CD4-positive, CD25-positive, alpha-beta regulatory T cell (primary cell): ENCODE measurements around the gene NEMP1. TPM values are rescaled to one million over a fixed set of nuclear protein-coding genes. Genes with fewer than 3 reads are reported as not detected.
"Not testable (repeated sequence)": the region's sequence is repeated elsewhere in the genome, so short reads cannot be mapped to it uniquely, and the experiment has no call there.

ENCODE experiments used
- ATAC-seq, 2 donors: fragments of 150-1000 bp; cut with Tn5 transposase; one replicate each; pipeline ENCODE4 v1.10.0; 2021; ENCODE audit warnings: low read depth in 2 of 2, moderate number of reproducible peaks in 2 of 2, moderate library complexity in 1 of 2
- DNase-seq, 3 donors: peaks; one replicate each; pipeline versions ENCODE4 v3.0.0 to v3.0.0-alpha.2; 2012 to 2022; ENCODE audit warnings: mixed read lengths in 1 of 3
- H3K27ac ChIP-seq: one replicate; pipeline ENCODE4 v1.7.0; 2013; ENCODE audit warnings: mild to moderate bottlenecking, low read length; ENCODE audit not compliant: insufficient read depth, poor library complexity, severe bottlenecking
- H3K27me3 ChIP-seq: one replicate; pipeline ENCODE4 v1.7.0; 2013; ENCODE audit warnings: low read length; ENCODE audit not compliant: control insufficient read depth, insufficient read depth
- H3K36me3 ChIP-seq: one replicate; pipeline ENCODE4 v1.7.0; 2013; ENCODE audit warnings: mild to moderate bottlenecking, low read length, moderate library complexity; ENCODE audit not compliant: control insufficient read depth, insufficient read depth
- H3K4me1 ChIP-seq: 2 replicates; pipeline ENCODE4 v1.7.0; 2013; ENCODE audit warnings: mild to moderate bottlenecking, low read length; ENCODE audit not compliant: insufficient read depth, control insufficient read depth, poor library complexity, severe bottlenecking
- H3K4me3 ChIP-seq: one replicate; pipeline ENCODE4 v1.7.0; 2013; ENCODE audit warnings: low read depth, mild to moderate bottlenecking, low read length, moderate library complexity
- H3K9me3 ChIP-seq, 2 experiments: 1 replicate in 1 of 2; 2 replicates in 1 of 2; pipeline ENCODE4 v1.7.0; 2013; ENCODE audit warnings: low read length in 2 of 2, mild to moderate bottlenecking in 1 of 2, moderate library complexity in 1 of 2; ENCODE audit not compliant: control insufficient read depth in 2 of 2
- H3K27ac Mint-ChIP-seq, 3 donors: one replicate each; pipeline ENCODE4 v1.8.0; 2020 to 2022; ENCODE audit warnings: mild to moderate bottlenecking in 3 of 3, mixed read lengths in 3 of 3, moderate library complexity in 2 of 3
- H3K27me3 Mint-ChIP-seq: one replicate; pipeline ENCODE4 v1.8.0; 2022; ENCODE audit warnings: mild to moderate bottlenecking, mixed read lengths
- H3K36me3 Mint-ChIP-seq: one replicate; pipeline ENCODE4 v1.8.0; 2020; ENCODE audit warnings: mixed read lengths
- H3K4me1 Mint-ChIP-seq, 4 donors: one replicate each; pipeline ENCODE4 v1.8.0; 2020 to 2022; ENCODE audit warnings: mixed read lengths in 4 of 4, mild to moderate bottlenecking in 1 of 4
- H3K4me3 Mint-ChIP-seq, 4 donors: one replicate each; pipeline ENCODE4 v1.8.0; 2020 to 2022; ENCODE audit warnings: mild to moderate bottlenecking in 4 of 4, mixed read lengths in 4 of 4, moderate library complexity in 3 of 4
- H3K9me3 Mint-ChIP-seq, 7 donors: one replicate each; pipeline ENCODE4 v1.8.0; 2020 to 2022; ENCODE audit warnings: mixed read lengths in 7 of 7, mild to moderate bottlenecking in 3 of 7, moderate library complexity in 2 of 7
- polyA plus RNA-seq, 4 donors: library from polyadenylated mRNA; unstranded; fragments of 300-500 nt; fragmentation: Illumina TruSeq; gene quantifications; one replicate each; pipeline ENCODE4 v1.2.3, GENCODE V29; 2021
- total RNA-seq: library from RNA; stranded (reverse); gene quantifications from one replicate; pipeline ENCODE4 v1.2.3, GENCODE V29; 2022

The NEMP1 gene
- total and polyA plus RNA-seq, 5 donors from 2014 or later: 3.1 to 14.7 (median 5.4) TPM

- peaks cover 10% of the 10 kb centered on the region for H3K4me1 ChIP-seq
- Mint-ChIP-seq H3K36me3 (peaks cover 23% of the 10 kb centered on the region), H3K27ac (peak overlapping the region; percentile 77 to 92 (median 78)), H3K4me1 (peaks cover 10 to 31% (median 21%) of the 10 kb centered on the region in 4 donors), H3K27me3 (no peaks in the 10 kb centered on the region), H3K4me3 (peak overlapping the region; percentile 6 to 73 (median 20)), H3K9me3 (no peaks in the 10 kb centered on the region)
- peak overlapping the region; percentile 74 for H3K27ac ChIP-seq
- peak overlapping the region; percentile 38 for H3K4me3 ChIP-seq
- DNase-seq (peak; percentile 54 to 89 (median 78)), ATAC-seq (peak; percentile 96 to 99)
- peaks cover 29% of the 10 kb centered on the region for H3K36me3 ChIP-seq
- H3K27me3 ChIP-seq: no peaks in the 10 kb centered on the region
- no peaks in the 10 kb centered on the region for H3K9me3 ChIP-seq
Observed at GRCh38 chr12:57069523-57069922, 9.1 kb downstream of the NEMP1 start.

- Histone ChIP-seq H3K9me3 (no peaks in the 10 kb centered on the region), H3K27ac (no peak overlapping the region), H3K36me3 (peaks cover 18% of the 10 kb centered on the region), H3K4me1 (peaks cover 29% of the 10 kb centered on the region), H3K4me3 (no peak overlapping the region), H3K27me3 (no peaks in the 10 kb centered on the region)
- no peak for ATAC-seq
- Mint-ChIP-seq H3K27ac (peak overlapping the region; percentile 2 to 73 (median 32)), H3K36me3 (peaks cover 23% of the 10 kb centered on the region), H3K4me3 (no peak overlapping the region), H3K9me3 (no peaks in the 10 kb centered on the region), H3K4me1 (peaks cover 17 to 46% (median 32%) of the 10 kb centered on the region in 4 donors), H3K27me3 (no peaks in the 10 kb centered on the region)
- DNase-seq: no peak
Observed at GRCh38 chr12:57066245-57066644, 12.3 kb downstream of the NEMP1 start.

DNA sequence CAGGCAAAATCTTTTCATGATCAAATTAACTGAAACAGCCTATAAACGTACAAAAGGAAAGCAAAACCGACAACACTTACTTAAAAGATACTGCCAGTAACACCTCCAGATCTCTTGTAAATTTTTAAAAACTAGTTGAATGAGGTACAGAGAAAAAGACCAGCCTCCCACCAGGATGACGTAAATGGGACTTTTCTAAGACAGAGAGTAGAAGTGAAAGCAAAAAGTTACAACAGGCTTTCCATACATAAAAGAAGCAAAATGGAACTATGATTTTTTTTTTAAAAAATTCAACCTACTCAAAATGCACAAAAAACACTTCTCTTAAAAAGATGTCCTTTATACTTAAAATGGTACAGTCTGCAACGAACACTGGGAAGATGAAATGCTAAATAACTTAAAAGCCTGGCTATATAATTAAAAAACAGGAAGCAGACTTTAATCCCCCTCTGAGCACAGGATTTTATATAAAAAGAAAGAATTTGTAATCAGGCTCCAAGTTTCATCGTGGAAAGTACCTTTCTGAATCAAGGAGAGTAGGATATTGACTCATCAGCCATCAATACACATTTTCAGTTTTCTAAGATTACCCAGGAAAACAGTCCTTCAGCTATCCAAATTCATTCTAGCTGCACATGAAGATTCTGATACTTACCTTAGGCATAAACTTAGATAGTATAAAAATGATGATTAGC, 14.5 kb downstream of the NEMP1 start:
- peak overlapping the region; percentile 89 for H3K27ac ChIP-seq
- H3K4me1 ChIP-seq: peaks cover 25% of the 10 kb centered on the region
- Mint-ChIP-seq H3K4me3 (peak overlapping the region; percentile 22 to 95 (median 78)), H3K27ac (peak overlapping the region; percentile 80 to 95 (median 89)), H3K27me3 (no peaks in the 10 kb centered on the region), H3K4me1 (peaks cover 15 to 37% (median 25%) of the 10 kb centered on the region in 4 donors), H3K9me3 (no peaks in the 10 kb centered on the region), H3K36me3 (peaks cover 15% of the 10 kb centered on the region)
- H3K36me3 ChIP-seq: peaks cover 14% of the 10 kb centered on the region
- no peaks in the 10 kb centered on the region for H3K27me3 ChIP-seq
- peak; percentile 52 to 89 (median 83) for DNase-seq
- ATAC-seq: peak; percentile 91
- peak overlapping the region; percentile 79 for H3K4me3 ChIP-seq
- H3K9me3 ChIP-seq: no peaks in the 10 kb centered on the region

DNA sequence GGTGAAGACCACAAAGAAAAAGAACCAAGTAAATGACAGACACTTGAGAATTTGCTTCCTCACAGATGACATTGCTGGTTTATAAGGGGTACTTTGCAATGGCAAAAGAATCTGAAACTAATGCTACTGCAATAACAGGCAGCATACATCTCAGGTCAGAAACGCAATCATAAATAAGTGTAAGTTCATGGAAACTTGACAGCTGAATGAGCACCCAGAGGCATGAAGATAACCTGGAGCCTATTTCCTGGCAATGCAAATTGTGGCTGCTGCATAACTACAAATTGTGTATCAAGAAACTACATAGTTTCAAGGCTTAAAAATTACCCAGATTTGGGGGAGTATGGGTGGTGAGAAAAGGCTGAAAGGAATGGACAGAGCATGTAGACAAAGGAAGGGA, 20.1 kb downstream of the NEMP1 start:
- Mint-ChIP-seq H3K4me1 (peaks cover 5 to 14% (median 7%) of the 10 kb centered on the region in 4 donors), H3K36me3 (peaks cover 23% of the 10 kb centered on the region), H3K27ac (peak overlapping the region in 2 of 3 donors; percentile 10 to 54), H3K4me3 (no peak overlapping the region), H3K27me3 (no peaks in the 10 kb centered on the region), H3K9me3 (no peaks in the 10 kb centered on the region)
- peaks cover 10% of the 10 kb centered on the region for H3K4me1 ChIP-seq
- H3K9me3 ChIP-seq: no peaks in the 10 kb centered on the region
- peaks cover 32% of the 10 kb centered on the region for H3K36me3 ChIP-seq
- H3K27ac ChIP-seq: no peak overlapping the region
- ATAC-seq (no peak), DNase-seq (no peak)
- H3K4me3 ChIP-seq: no peak overlapping the region
- H3K27me3 ChIP-seq: no peaks in the 10 kb centered on the region

- no peak overlapping the region for H3K4me3 ChIP-seq
- Mint-ChIP-seq H3K9me3 (no peaks in the 10 kb centered on the region), H3K27me3 (no peaks in the 10 kb centered on the region), H3K36me3 (peaks cover 23% of the 10 kb centered on the region), H3K4me3 (no peak overlapping the region), H3K27ac (peak overlapping the region in 2 of 3 donors; percentile 58 to 74), H3K4me1 (peaks cover 0 to 7% (median 4%) of the 10 kb centered on the region in 4 donors)
- no peak overlapping the region for H3K27ac ChIP-seq
- no peaks in the 10 kb centered on the region for H3K4me1 ChIP-seq
- no peaks in the 10 kb centered on the region for H3K27me3 ChIP-seq
- no peaks in the 10 kb centered on the region for H3K9me3 ChIP-seq
- DNase-seq (no peak), ATAC-seq (no peak)
- peaks cover 32% of the 10 kb centered on the region for H3K36me3 ChIP-seq
Observed at GRCh38 chr12:57057067-57057751, 21.4 kb downstream of the NEMP1 start.

- H3K27ac ChIP-seq: no peak overlapping the region
- H3K27me3 ChIP-seq: no peaks in the 10 kb centered on the region
- H3K36me3 Mint-ChIP-seq: peaks cover 23% of the 10 kb centered on the region
- ATAC-seq: no peak
- H3K27me3 Mint-ChIP-seq: no peaks in the 10 kb centered on the region
- no peak overlapping the region for H3K27ac Mint-ChIP-seq
- H3K4me3 ChIP-seq: no peak overlapping the region
- peaks cover 32% of the 10 kb centered on the region for H3K36me3 ChIP-seq
- no peaks in the 10 kb centered on the region for H3K9me3 ChIP-seq
- no peaks in the 10 kb centered on the region for H3K9me3 Mint-ChIP-seq
- H3K4me1 Mint-ChIP-seq: peaks cover 0 to 5% (median 3%) of the 10 kb centered on the region in 4 donors
- DNase-seq: no peak
- no peaks in the 10 kb centered on the region for H3K4me1 ChIP-seq
- H3K4me3 Mint-ChIP-seq: no peak overlapping the region
Observed at GRCh38 chr12:57055824-57056223, 22.8 kb downstream of the NEMP1 start.

- not testable (repeated sequence) for H3K4me3 Mint-ChIP-seq, H3K27ac ChIP-seq, H3K27me3 Mint-ChIP-seq, H3K9me3 ChIP-seq, H3K4me1 Mint-ChIP-seq, ATAC-seq, DNase-seq, H3K27me3 ChIP-seq, H3K4me1 ChIP-seq, H3K4me3 ChIP-seq, H3K9me3 Mint-ChIP-seq
- Mint-ChIP-seq H3K36me3 (peaks cover 17% of the 10 kb centered on the region), H3K27ac (peak overlapping the region in 2 of 3 donors; percentile 26 to 64)
- H3K36me3 ChIP-seq: peaks cover 20% of the 10 kb centered on the region
Observed at GRCh38 chr12:57053901-57054300, 24.7 kb downstream of the NEMP1 start.
